PC-3 (cell line): Measurements from ENCODE around the gene SLC34A3. TPM values are rescaled to one million over a fixed set of nuclear protein-coding genes. Genes with fewer than 3 reads are reported as not detected.

Source experiments
- ATAC-seq: fragments of 200-7000 bp; cut with Tn5 transposase; 2 replicates; pipeline ENCODE4 v1.9.1; 2020; ENCODE audit warnings: mild to moderate bottlenecking, moderate library complexity
- BruUV-seq: library from RNA; stranded (reverse); fragments of 400-500 nt; replicated peaks from 2 replicates; lab custom pipeline; 2021; lab: Mats Ljungman, UMichigan
- CTCF ChIA-PET: fragments of 300-600 bp; sonication (Branson Sonifier 250); formaldehyde crosslinking; loops from one replicate; lab custom pipeline; 2022; ENCODE audit warnings: antibody characterized with exemption; lab: Charles Lee
- POLR2A ChIA-PET: fragments of 300-600 bp; sonication (Branson Sonifier 250); formaldehyde crosslinking; loops from one replicate; lab custom pipeline; 2022; ENCODE audit warnings: antibody characterized with exemption; ENCODE audit not compliant: unreplicated experiment; lab: Charles Lee
- DNase-seq: peaks from one replicate; pipeline ENCODE4 v3.0.0-alpha.2; 2015
- H2AFZ ChIP-seq: fragments of 300-600 bp; sonication (generic); 2 replicates; pipeline ENCODE4 v1.6.0; 2016; ENCODE audit warnings: antibody characterized with exemption, low read length
- H3F3A ChIP-seq: fragments of 300-600 bp; sonication (generic); one replicate; pipeline ENCODE4 v1.6.0; 2017; ENCODE audit warnings: antibody characterized with exemption, low read length, control low read depth, mild to moderate bottlenecking; ENCODE audit not compliant: unreplicated experiment
- H3K27ac ChIP-seq: fragments of 300-600 bp; sonication (generic); 2 replicates; pipeline ENCODE4 v1.5.1; 2016; ENCODE audit warnings: mild to moderate bottlenecking, low read length
- H3K27me3 ChIP-seq: fragments of 300-600 bp; sonication (generic); 2 replicates; pipeline ENCODE4 v1.6.1; 2016; ENCODE audit warnings: low read length, mixed read lengths
- H3K36me3 ChIP-seq: fragments of 300-600 bp; sonication (generic); 2 replicates; pipeline ENCODE4 v1.6.1; 2016; ENCODE audit warnings: low read depth, mixed run types, low read length, mixed read lengths
- H3K4me1 ChIP-seq: fragments of 300-600 bp; sonication (generic); 2 replicates; pipeline ENCODE4 v1.5.1; 2016; ENCODE audit warnings: low read length; ENCODE audit not compliant: insufficient read depth
- H3K4me2 ChIP-seq: fragments of 300-600 bp; sonication (generic); 2 replicates; pipeline ENCODE4 v1.6.0; 2016; ENCODE audit warnings: low read length
- H3K4me3 ChIP-seq: fragments of 300-600 bp; sonication (generic); 2 replicates; pipeline ENCODE4 v1.5.1; 2016; ENCODE audit warnings: mild to moderate bottlenecking, low read length, mixed read lengths
- H3K79me2 ChIP-seq: fragments of 300-600 bp; sonication (generic); 2 replicates; pipeline ENCODE4 v1.6.1; 2017; ENCODE audit warnings: low read length, mixed read lengths
- H3K9ac ChIP-seq: fragments of 300-600 bp; sonication (generic); 2 replicates; pipeline ENCODE4 v1.6.0; 2016; ENCODE audit warnings: mild to moderate bottlenecking, low read length
- H3K9me2 ChIP-seq: fragments of 300-600 bp; sonication (generic); replicated peaks from 2 replicates; pipeline ENCODE4 v1.6.1; 2016; ENCODE audit warnings: mixed run types, low read length, mixed read lengths
- H3K9me3 ChIP-seq: fragments of 300-600 bp; sonication (generic); 2 replicates; pipeline ENCODE4 v1.6.1; 2016; ENCODE audit warnings: low read length, mixed read lengths
- H4K20me1 ChIP-seq: fragments of 300-600 bp; sonication (generic); 2 replicates; pipeline ENCODE4 v1.6.1; 2016; ENCODE audit warnings: low read length, mixed read lengths
- CTCF ChIP-seq: fragments of 300-600 bp; sonication (generic); conservative IDR thresholded peaks from 2 replicates; pipeline ENCODE4 v1.5.1; 2017; ENCODE audit warnings: antibody characterized with exemption, low read depth, mild to moderate bottlenecking, low read length
- EZH2 ChIP-seq: fragments of 300-600 bp; sonication (generic); IDR thresholded peaks from one replicate; pipeline ENCODE4 v1.6.1; 2017; ENCODE audit warnings: antibody characterized with exemption, mild to moderate bottlenecking, low read length; ENCODE audit not compliant: unreplicated experiment
- EZH2phosphoT487 ChIP-seq: fragments of 300-600 bp; sonication (generic); IDR thresholded peaks from 2 replicates; pipeline ENCODE4 v1.6.1; 2018; ENCODE audit warnings: mild to moderate bottlenecking, antibody characterized with exemption, low read length, borderline replicate concordance
- intact Hi-C: fragments of 100-400 bp; cut with micrococcal nuclease; formaldehyde crosslinking; loops from 2 replicates; pipeline ENCODE4 v1.9.0; 2023
- total RNA-seq: library from RNA; depleted of rRNA; stranded (reverse); fragments of >200 nt; gene quantifications from 2 replicates; pipeline ENCODE4 v1.2.3, GENCODE V29; 2014

Gene SLC34A3
- total RNA-seq, 1 experiment from 2014 or later: 1.5 TPM

- Histone ChIP-seq H3K36me3 (no peaks in the 10 kb centered on the region), H3K79me2 (peaks cover 29% of the 10 kb centered on the region), H4K20me1 (peaks cover 11% of the 10 kb centered on the region), H3K4me1 (peaks cover 34% of the 10 kb centered on the region), H2AFZ (no peak overlapping the region), H3K4me2 (no peak overlapping the region), H3K9ac (no peak overlapping the region), H3F3A (no peaks in the 10 kb centered on the region), H3K27ac (no peak overlapping the region), H3K4me3 (no peak overlapping the region), H3K27me3 (no peaks in the 10 kb centered on the region), H3K9me2 (no peaks in the 10 kb centered on the region), H3K9me3 (no peaks in the 10 kb centered on the region)
- POLR2A ChIA-PET: no interaction called here
- intact Hi-C loops: no loop called here
- BruUV-seq: no TSS peak
- TF ChIP-seq EZH2 (no peak), EZH2phosphoT487 (no peak)
- DNase-seq (no peak), ATAC-seq (no peak)
- CTCF ChIA-PET: no interaction called here
Measured at GRCh38 chr9:137192859-137193258, 37.8 kb upstream of the SLC34A3 start.

GRCh38 chr9:137193771-137194170, 36.9 kb upstream of the SLC34A3 start:
- Histone ChIP-seq H3K79me2 (peaks cover 26% of the 10 kb centered on the region), H3K4me3 (no peak overlapping the region), H3K4me2 (no peak overlapping the region), H3F3A (no peaks in the 10 kb centered on the region), H3K27ac (no peak overlapping the region), H3K9me3 (no peaks in the 10 kb centered on the region), H3K9ac (no peak overlapping the region), H4K20me1 (peaks cover 17% of the 10 kb centered on the region), H3K9me2 (no peaks in the 10 kb centered on the region), H2AFZ (no peak overlapping the region), H3K4me1 (peaks cover 43% of the 10 kb centered on the region), H3K27me3 (no peaks in the 10 kb centered on the region), H3K36me3 (no peaks in the 10 kb centered on the region)
- no peak for DNase-seq
- CTCF ChIA-PET: no interaction called here
- no peak for ATAC-seq
- POLR2A ChIA-PET: no interaction called here
- intact Hi-C loops: no loop called here
- BruUV-seq: no TSS peak
- no peak for TF ChIP-seq CTCF
- TF ChIP-seq EZH2phosphoT487: no peak
- TF ChIP-seq EZH2: no peak

GRCh38 chr9:137194388-137194787, 36.3 kb upstream of the SLC34A3 start:
- CTCF ChIA-PET: no interaction called here
- no peak for DNase-seq
- peaks cover 26% of the 10 kb centered on the region for H3K79me2 ChIP-seq
- H3K36me3 ChIP-seq: no peaks in the 10 kb centered on the region
- H3K4me3 ChIP-seq: no peak overlapping the region
- H3K4me2 ChIP-seq: no peak overlapping the region
- peaks cover 22% of the 10 kb centered on the region for H4K20me1 ChIP-seq
- no peak overlapping the region for H3K9ac ChIP-seq
- peaks cover 48% of the 10 kb centered on the region for H3K4me1 ChIP-seq
- POLR2A ChIA-PET: no interaction called here
- TF ChIP-seq CTCF (no peak), EZH2phosphoT487 (no peak), EZH2 (no peak)
- ATAC-seq: no peak
- H3K9me2 ChIP-seq: no peaks in the 10 kb centered on the region
- no peaks in the 10 kb centered on the region for H3K27me3 ChIP-seq
- no TSS peak for BruUV-seq
- no peak overlapping the region for H3K27ac ChIP-seq
- no peaks in the 10 kb centered on the region for H3K9me3 ChIP-seq
- H3F3A ChIP-seq: no peaks in the 10 kb centered on the region
- H2AFZ ChIP-seq: no peak overlapping the region
- intact Hi-C loops: no loop called here
